ENCODE results near the gene PPP2R2D. TPM values are rescaled to one million over a fixed set of nuclear protein-coding genes. Genes with fewer than 3 reads are reported as not detected.

PPP2R2D gene
- total and polyA plus RNA-seq, 5 donors: 30.1 to 38.2 (median 35.4) TPM

- DNase-seq (no peak), ATAC-seq (no peak)
- no peak overlapping the region for H3K27ac ChIP-seq (ENCODE audit: low read length)
- intact Hi-C loops (cut with DNase I): no loop called here
- no peaks in the 10 kb centered on the region for H3K27me3 ChIP-seq (ENCODE audit: control insufficient read depth, insufficient read depth)
- 77% methylated on average over 10 of the region's 10 CpGs for WGBS
- no peaks in the 10 kb centered on the region for H3K4me1 ChIP-seq (ENCODE audit: control insufficient read depth, insufficient read depth, low read length)
- H3K9me3 ChIP-seq (ENCODE audit: control insufficient read depth, low read length): no peaks in the 10 kb centered on the region
- no peak overlapping the region for H3K4me3 ChIP-seq (ENCODE audit: low read length)
These were observed 103.2 kb downstream of the PPP2R2D start for GRCh38 chr10:132004052-132004451.

GRCh38 chr10:132005147-132005546, 104.3 kb downstream of the PPP2R2D start:
- intact Hi-C loops (cut with DNase I): no loop called here

GRCh38 chr10:132006966-132007365, 106.2 kb downstream of the PPP2R2D start:
- H3K27ac ChIP-seq (ENCODE audit: low read length): no peak overlapping the region
- intact Hi-C loops (cut with DNase I): no loop called here
- H3K27me3 ChIP-seq (ENCODE audit: control insufficient read depth, insufficient read depth): no peaks in the 10 kb centered on the region
- WGBS: 90% methylated on average over 4 of the region's 4 CpGs
- DNase-seq: no peak
- H3K4me1 ChIP-seq (ENCODE audit: control insufficient read depth, insufficient read depth, low read length): no peaks in the 10 kb centered on the region
- no peak for ATAC-seq
- H3K4me3 ChIP-seq (ENCODE audit: low read length): no peak overlapping the region
- H3K9me3 ChIP-seq (ENCODE audit: control insufficient read depth, low read length): no peaks in the 10 kb centered on the region

More at GRCh38 chr10:132005147-132005546, 104.3 kb downstream of the PPP2R2D start:
- no peaks in the 10 kb centered on the region for H3K27me3 ChIP-seq (ENCODE audit: control insufficient read depth, insufficient read depth)
- ATAC-seq (no peak), DNase-seq (no peak)
- H3K4me1 ChIP-seq (ENCODE audit: control insufficient read depth, insufficient read depth, low read length): no peaks in the 10 kb centered on the region
- 91% methylated on average over 6 of the region's 6 CpGs for WGBS
- no peak overlapping the region for H3K4me3 ChIP-seq (ENCODE audit: low read length)
- no peak overlapping the region for H3K27ac ChIP-seq (ENCODE audit: low read length)
- no peaks in the 10 kb centered on the region for H3K9me3 ChIP-seq (ENCODE audit: control insufficient read depth, low read length)

GRCh38 chr10:132007681-132008080, 106.9 kb downstream of the PPP2R2D start:
- no peak for DNase-seq
- intact Hi-C loops (cut with DNase I): no loop called here
- Histone ChIP-seq H3K27ac (ENCODE audit: low read length) (no peak overlapping the region), H3K9me3 (ENCODE audit: control insufficient read depth, low read length) (no peaks in the 10 kb centered on the region), H3K27me3 (ENCODE audit: control insufficient read depth, insufficient read depth) (no peaks in the 10 kb centered on the region), H3K4me1 (ENCODE audit: control insufficient read depth, insufficient read depth, low read length) (no peaks in the 10 kb centered on the region), H3K4me3 (ENCODE audit: low read length) (no peak overlapping the region)
- WGBS: 92% methylated on average over 10 of the region's 10 CpGs
- ATAC-seq: no peak

Other genes with a start within 250 kb of the PPP2R2D start
- gene BNIP3, start 80.9 kb downstream of the PPP2R2D start, total RNA-seq: 100 to 1,000 TPM in 1 of 4 donors, 10 to 100 TPM in 3; 73.2 to 114 (median 92.2) TPM
- 64.8 TPM for gene BNIP3, start 80.9 kb downstream of the PPP2R2D start, polyA plus RNA-seq
- 1 to 10 TPM in 2 of 4 donors, under 1 TPM in 2; 0.39 to 1.6 (median 1.2) TPM for gene JAKMIP3, start 164.9 kb downstream of the PPP2R2D start, total RNA-seq
- gene JAKMIP3, start 164.9 kb downstream of the PPP2R2D start, polyA plus RNA-seq: 0.91 TPM

All from right cardiac atrium (tissue), 5 donors.